ENCODE results near the gene PSMD13.

The PSMD13 gene

DNA sequence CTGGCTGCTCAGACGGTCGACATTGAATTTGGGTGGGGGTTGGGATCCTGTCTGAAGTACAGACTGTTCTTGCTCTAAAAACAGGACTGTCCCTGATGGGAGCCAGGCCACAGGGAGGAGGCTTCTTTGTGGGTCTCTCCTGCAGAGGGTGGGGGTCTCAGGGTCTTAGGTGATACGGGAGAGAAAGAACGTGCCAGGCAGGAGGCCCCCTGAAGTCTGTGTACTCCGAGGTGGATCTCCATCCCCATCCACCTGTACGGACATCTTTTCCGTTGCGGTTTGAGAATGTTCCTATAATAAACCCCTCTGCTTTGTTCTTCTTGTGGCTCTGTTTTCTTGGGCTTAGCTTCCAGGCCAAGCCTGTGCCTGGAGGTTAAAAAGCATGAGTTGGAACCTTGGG lies 15.9 kb downstream of the PSMD13 start:
- no peak for DNase-seq

DNA sequence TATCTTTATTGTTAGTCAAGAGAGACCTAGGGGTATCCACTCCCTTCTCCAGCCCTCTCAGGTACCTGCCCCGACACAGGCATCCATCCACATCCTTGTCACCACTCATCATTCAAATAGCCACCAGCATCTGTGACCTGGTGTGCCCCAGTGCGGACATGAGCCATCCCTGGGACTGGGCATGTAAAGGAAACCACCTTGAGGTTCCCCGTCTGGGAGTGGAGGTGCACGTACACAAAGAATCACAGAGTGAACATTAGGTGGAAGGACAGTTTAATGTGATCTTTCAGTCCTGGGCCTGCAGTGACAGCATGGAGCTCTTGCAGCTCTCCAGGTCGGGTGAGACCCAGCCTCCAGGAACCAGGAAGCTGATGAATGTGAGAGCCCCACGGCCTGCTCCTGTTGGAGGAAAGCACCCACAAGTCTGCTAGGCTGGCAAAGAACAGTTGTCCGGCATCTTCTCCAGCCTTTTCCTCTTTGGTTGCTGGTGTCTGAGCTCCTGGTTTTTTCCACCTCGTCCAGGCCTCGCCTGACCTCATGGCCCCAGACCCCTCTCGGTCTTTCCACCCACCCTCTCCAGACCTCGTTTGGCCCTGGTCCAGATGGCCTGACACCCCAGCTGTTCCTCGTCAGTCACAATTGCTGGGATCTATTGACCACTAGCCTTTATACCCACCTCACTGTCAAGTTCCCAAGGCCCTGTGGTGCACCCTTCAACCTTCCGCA lies 16.5 kb downstream of the PSMD13 start:
- no peak for DNase-seq

DNA sequence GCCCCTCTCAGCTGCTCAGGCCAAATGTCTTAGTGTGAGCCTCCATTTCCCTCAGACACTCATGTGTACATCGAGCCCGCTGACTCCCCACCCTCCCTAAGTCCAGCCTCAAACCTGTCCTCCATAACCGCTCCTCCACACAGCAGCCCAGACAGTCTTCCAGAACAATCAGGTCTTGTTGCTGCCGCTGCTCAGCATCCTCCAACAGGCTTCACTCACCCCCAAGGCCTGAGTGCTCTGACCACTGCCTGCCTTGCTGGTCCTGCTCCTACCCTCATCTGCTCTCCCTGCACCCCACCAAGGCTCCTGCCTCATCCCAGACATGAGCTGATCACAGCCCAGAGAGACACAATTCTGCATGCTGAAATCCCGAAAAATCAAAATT lies 17.1 kb downstream of the PSMD13 start:
- DNase-seq = no peak

DNA sequence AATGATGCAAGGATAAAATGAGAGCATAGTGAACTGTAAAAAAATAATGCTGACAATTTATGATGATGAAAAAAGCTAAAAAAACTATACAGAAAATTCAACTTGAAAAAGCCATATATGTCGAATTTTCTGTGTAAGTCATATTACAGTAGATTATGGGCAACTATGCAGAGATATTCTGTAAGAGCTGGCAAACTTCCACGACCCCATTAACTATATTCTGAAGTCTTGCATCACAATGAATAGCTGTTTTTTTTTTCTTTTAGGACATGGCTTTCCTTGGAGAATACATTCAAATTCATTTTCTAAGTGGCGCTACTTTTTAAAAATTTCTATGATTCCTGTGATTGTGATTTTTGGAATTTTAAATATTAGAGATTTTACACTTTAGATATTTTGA lies 18.4 kb downstream of the PSMD13 start:
- no peak for DNase-seq

DNA sequence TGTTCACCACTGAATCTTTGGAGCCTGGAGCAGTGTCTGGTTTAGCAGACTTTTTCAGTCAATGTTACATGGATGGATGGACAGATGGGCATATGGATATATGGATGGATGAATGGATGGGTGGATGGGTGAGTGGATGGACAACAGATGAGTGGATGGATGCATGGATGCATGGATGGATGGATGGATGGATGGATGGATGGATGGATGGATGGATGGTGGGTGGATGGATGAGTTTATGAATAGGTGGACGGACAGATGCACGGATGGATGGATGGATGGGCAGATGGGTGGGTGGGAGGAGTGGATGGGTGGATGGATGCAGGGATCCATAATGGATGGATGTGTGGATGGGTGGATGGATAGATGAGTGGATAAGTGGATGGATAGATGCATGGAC lies 19.0 kb downstream of the PSMD13 start:
- no peak for DNase-seq

DNA sequence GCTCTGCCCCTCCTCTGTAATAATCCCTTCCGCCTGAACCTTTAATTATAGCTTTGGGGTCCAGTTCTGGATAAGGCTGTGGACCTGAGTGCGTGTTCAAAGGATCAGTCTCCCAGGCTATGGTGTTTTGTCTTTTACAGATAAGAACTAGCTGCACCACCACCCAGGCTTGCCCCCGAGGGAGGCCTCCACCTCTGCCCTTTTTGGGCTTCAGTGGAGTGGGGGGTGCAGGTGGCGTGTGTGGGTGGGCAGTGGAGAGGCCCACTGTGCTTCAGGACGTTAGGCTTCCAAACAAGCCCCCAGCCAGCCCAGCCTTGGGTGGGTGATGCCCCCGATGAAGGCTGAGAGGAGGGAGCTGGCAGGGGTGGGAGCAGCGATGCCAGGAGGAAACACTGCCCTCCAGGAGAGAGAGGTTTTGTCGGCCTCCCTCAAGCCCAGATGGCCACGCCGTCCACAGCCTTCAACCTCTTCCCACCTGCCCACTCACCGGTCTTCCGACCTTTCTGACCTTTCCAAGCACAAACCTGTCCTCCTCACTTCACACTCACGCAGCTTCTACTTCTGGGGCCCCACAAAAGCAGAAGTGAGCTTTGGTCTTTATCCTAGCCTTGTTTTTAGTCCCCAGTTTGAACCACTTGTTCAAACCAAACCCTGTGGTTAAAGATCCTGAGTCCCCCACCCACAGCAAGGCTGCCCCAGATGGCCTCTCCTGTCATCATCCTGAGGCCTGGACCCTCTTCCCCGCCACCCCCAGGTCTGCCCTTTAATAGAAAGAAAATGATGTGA lies 20.4 kb downstream of the PSMD13 start:
- DNase-seq = no peak

DNA sequence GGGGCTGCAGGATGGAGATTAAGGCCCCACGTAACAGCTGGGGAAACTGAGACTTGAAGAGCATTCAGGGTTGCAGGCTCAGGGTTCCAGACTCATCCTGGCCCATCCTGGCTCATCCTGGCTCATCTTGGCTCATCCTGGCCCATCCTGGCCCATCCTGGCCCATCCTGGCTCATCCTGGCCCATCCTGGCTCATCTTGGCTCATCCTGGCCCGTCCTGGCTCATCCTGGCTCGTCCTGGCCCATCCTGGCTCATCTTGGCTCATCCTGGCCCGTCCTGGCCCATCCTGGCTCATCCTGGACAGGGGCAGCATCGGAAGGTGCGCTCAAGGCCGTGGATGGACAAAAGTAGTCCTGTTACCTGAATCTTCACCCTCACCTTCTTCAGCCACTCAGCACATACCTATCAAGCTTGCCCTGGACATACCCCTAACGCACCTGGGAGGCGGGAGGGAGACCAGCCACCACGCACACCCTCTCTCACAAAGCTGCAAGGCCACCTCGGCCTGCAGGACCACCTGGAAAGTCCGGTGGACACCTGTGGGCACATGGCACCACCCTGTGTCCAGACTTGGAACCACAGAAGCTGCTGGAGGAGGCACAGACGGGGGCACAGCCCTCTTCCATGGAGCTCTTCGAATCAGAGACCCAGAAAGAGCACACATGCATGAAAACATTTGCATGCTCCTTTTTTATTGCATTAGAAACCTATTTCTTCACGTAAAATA lies 21.2 kb downstream of the PSMD13 start:
- no peak for DNase-seq

DNA sequence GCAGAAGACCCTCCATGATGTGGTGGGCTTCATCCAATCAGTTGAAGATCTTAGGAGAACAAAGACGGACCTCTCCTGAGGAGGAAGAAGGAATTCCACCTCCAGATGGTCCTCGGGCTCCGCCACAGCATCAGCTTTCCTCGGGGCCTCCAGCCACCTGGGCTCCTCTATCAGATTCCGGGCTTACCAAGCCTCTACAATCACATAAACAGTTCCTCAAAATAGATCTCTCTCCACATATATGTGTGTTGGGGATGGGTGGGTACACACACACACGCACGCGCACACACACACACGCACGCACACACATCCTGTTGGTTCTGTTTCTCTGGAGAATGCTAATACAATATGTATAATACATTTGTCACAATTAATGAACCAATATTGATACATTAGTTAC lies 22.6 kb downstream of the PSMD13 start:
- DNase-seq = no peak

DNA sequence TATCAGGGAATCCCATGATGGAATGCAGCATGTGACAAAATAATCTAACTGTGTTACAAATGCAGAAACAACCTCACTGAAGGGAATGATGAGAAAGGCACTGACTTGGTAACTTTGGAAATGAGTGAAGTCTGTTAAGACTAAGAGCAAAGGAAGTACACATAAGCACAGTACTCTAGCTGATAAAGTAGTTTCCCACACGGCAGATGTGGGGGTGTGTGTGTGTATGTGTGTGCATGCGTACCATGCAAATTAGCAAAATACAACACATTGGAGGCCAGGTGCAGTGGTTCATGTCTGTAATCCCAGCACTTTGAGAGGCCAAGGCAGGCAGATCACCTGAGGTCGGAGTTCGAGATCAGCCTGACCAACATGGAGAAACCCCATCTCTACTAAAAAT lies 24.8 kb downstream of the PSMD13 start:
- DNase-seq = no peak

DNA sequence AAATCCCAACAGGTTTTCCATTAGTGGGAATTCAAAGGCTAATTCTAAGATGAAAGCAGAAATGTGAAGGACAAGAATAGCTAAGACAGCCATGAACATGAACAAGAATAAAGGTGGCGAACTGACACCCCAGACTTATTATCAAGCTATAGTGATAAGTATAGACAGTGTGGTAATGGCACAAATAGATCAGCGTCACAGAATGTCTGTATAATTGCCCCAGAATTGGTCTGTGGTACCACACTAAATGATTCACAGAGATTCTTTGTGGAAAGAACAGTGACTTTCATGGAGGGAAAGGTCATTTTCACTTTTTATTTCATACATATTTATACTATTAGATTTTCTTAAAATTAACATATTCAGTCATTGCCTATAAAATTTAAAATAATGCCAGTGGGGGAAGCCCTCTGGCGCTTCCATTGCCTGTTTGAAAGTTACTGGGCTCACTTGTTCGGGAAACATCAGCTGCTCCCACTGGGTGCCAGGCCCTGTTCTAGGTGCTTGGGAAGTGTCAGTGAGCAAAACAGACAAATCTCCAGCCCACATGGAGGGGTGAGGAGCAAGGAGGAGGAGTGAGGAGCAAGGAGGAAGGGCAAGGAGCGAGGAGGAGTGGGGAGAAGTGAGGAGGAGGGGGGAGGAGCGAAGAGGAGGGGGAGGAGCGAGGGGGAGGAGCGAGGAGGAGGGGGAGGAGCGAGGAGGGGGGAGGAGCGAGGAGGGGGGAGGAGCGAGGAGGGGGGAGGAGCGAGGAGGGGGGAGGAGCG lies 30.1 kb downstream of the PSMD13 start:
- peak; percentile 54 for DNase-seq

DNA sequence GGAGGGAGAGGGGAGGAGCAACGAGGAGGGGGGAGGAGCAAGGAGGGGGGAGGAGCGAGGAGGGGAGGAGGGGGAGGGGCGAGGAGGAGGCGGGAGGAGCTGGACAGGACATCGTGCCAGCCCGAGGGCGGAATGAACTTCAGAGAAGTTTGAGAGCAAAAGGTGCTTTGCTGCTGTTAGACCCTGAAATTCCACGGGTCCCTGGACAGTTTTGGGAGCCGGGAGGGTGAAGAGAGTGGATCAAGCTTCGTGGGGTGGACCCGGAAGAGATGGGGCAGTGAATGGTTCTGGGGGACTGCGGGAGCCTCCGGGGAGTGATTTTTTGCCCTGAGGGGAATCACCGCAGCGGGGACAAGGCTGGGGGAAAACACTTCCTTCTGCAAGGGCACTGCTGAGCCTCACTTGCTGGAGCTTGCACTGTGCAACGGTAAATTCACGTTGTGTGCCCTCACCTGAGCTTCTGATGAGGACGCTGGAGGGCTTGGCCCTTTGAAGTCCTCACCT lies 30.8 kb downstream of the PSMD13 start:
- peak; percentile 65 for DNase-seq

DNA sequence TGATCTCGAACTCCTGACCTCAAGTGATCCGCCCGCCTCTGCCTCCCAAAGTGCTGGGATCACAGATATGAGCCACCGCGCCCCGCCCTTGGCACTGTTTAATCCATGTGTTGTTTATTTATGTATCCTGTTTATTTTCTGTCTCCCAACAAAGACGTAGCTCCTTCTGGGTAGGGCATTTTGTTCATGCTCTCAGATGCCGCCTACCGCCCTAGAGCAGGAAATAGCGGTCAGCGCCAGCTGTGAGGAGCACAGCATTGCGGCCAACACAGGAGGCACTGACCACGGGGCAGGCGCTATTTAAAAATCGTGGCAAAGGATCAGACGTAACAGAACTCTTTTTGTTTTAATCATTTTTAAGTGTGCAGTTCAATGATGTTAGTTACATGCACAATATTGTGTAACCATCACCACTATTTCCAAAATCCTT lies 32.0 kb downstream of the PSMD13 start:
- DNase-seq = peak; percentile 54

DNA sequence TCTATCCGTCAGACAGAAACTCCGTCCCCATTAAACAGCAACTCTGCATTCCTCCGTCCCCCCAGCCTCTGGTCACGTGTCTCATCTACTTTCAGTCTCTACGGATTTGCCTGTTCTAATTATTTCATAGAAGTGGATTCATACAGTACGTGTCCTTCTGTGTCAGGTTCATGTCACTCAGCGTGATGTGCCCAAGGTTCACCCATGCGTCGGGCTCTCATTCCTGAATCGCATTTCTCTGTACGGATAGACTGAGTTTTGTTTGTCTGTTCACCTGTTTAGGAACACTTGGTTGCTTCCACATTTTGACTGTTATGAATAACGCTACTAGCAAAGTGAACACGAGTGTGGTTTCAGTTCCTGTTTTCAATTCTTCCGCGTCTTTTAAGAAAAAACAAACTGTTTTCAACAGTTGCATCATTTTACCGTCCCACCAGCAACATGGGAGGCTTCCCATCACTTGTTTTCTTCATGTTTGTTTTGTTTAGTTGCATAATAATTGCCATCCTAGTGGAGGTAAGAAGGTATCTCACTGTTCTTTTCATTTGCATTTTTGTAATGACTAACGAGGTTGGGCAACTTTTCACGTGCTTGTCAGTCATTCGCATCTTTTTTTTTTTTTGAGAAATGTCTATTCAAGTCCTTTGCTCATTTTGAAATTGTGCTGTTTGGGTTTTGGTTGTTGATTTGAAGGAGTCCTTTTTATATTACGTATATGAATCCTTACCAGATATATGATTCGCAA lies 32.5 kb downstream of the PSMD13 start:
- peak; percentile 63 for DNase-seq

DNA sequence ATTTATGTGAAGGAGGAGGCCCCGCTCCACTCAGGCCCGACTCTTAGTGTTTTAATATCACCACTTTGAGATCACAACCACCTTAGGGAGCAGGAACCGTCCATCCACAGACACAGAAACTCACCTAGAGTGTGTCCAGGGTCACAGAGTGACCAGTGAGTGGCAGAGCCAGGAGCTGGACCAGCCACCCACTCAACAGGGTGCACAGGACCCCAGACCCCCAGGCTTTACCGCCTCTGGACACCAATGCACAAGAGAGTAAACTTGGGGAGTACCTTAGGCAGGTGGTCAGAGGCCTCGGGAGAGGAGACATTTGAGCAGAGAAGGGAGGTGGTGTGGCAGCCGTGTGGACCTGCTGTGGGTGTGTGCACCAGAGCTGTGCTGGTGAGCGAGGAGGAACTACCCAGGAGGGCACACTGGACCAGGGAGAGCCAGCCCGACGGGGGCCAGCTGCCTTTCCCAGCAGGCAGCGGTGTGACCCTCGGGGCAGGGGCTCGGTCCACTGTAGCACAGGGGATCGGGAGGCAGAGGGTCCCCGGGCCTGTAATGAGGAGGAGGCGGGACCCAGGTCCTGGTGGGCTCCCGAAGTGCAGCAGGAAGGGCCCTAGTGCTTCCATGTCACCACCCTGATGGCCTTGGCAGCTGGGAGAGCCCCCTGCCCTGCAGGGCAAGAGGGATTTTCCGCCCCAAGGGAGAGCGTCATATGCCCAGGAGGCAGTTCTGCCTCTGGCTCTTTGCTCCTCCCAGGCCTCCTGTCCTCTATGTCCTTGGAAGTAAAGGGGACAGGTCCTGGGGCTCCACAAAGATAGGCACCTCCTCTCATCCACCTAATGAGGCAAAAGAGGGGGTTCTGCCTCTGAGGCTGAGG lies 33.9 kb downstream of the PSMD13 start:
- DNase-seq = no peak

DNA sequence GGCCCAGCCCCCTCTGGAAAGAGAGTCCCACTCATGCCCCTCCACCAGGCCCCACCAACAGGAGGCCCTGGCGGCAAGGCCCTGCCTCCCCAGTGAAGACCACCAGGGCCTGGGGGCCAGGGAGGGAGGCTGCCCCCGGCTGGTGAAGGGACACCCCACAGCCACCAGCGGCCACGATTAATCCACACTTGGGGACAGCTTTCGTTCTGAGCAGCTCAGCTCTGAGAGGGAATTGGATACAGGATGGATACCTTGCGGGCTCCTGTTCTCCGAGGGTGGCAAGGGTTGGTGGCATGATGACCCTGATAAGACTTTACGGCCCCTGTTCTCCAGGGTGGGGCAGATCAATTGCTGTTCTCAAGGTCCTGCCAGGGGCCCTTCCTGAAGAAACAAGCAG lies 34.5 kb downstream of the PSMD13 start:
- no peak for DNase-seq

DNA sequence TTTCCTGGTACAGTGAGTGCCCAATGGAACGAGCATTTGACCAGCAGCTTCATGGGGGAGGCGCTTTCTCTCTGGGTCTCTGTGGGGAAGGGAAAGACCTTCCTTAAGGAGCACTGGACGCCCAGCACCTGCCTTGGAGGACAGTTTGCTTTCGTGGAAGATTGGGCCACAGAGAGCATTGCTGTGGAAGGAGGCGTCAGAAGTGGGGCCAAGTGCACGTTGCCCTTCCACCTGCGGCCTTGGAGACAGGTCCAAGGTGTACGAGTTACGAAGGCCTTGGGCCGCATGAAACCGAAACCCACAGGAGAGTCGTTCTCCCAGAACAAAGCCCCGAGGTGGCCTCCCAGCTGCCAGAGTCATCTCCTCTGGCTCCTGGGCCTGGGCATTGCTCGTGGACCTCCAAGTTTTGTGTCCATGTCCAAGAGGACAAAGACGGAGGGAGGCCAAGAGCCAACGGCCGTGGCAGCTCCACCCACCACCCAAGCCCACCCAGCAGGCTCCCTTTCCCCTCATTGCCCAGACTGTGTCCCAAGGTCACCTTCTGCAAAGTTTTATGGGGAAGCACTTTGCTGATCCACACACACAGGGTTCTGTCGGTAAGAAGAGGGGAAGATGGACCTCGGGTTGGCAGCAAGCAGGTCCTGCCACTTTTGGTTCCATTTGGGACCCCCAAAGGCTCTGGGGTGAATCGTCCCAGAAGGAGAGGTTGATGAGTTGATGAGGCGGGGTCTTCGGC lies 35.6 kb downstream of the PSMD13 start:
- DNase-seq = no peak

DNA sequence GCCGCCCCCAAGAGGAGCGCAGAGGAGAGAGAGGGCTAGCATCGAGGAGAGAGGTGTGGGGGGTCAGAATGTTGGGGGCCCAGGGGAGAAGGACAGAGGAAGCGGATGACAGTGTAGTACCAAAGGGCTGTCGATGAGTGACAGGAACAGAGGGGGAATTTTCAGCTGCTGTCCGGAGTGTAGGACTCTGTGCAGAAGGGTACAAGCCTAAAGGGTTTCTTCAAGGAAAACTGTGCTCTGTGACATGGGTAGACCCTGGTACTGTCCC lies 36.1 kb downstream of the PSMD13 start:
- no peak for DNase-seq

DNA sequence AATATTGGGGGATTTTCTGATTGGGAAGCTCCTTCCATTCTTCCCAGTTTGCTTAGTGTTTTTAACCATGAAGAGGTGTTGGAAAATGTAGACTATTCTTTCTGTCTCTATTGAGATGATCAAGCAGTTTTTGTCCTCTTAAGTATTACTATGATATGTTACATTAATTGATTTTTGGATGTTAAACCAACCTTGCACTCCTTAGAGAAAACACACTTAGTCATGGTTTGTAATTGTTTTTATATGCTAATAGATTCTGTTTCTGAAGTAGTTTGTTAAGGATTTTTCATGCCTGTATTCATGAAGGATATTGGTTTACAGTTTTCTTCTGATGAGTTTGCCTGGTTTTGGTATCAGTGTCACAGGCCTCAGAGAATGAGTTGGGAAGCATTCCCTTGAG lies 39.4 kb downstream of the PSMD13 start:
- no peak for DNase-seq

DNA sequence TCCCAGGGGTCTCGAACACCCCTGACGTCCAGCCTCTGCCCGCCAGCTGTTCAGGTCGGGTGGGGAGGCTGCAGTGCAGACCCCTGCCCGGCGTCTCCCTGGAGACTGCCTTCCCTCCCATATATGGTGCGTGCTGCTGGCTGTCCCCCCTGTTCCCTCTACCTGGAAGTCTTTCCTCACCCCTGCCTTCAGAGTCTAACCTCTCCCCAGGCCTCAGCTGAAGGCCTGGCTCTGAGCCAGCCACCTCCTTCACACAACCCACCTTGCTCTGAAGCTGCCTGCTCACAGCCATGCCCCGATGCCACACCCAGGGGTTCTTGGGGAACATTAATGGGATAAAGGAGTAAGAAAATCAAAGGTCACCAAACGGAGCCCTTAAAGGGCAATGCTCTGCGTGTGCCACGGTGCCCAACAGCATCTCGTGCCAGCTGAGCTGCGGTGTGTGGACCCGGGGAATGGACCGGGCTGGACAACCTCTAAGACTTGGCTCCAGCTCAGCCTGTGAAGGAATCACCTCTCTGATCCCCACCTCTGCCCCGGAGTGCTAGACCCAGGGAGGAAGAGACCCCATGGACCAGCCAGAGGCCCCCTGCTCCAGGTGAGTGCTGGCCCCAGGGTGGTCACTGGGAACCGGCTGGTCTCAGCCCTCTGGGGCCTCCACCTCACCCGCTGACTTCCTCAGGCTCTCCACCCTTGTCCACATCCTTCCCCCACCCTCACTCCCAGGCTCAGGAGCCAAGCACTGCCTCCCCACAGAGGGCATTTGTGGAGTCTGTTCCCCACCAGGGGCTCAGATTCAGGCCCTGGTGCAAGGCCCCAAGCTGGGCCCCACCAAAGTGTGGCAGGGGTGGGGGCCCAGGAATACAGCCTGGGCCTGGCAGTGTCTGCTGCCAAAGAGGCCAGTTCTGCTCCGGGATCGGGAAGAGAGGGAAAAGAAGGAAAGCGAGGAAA lies 41.5 kb downstream of the PSMD13 start, which contains the start of gene NLRP6:
NLRP6 (plus strand) TSS at position 407 of the 951 bp plus-strand sequence; CDS start at position 570, 163 bp downstream.
- no peak for DNase-seq

All from activated T-cell treated with anti-CD3 and anti-CD28 coated beads, Interleukin-2, amount 50 U/mL, for 1 hour (primary cell).